AG04450 (cell line): ENCODE data around the gene ZFYVE28. TPM values are rescaled to one million over a fixed set of nuclear protein-coding genes. Genes with fewer than 3 reads are reported as not detected.

Source experiments
- CTCF ChIA-PET: fragments of 300-600, 350-600 bp; formaldehyde crosslinking; extraction: SDS; loops from one replicate; lab custom pipeline; 2022; ENCODE audit warnings: antibody characterized with exemption, inconsistent platforms; lab: Charles Lee
- POLR2A ChIA-PET: fragments of 350-600 bp; formaldehyde crosslinking; extraction: SDS; loops from one replicate; lab custom pipeline; 2021; ENCODE audit warnings: antibody characterized with exemption, inconsistent platforms; lab: Yijun Ruan, JAX
- DNase-seq: peaks from one replicate; pipeline ENCODE4 v3.0.0-alpha.2; 2011; ENCODE audit warnings: low read depth, low spot score
- H3K27ac ChIP-seq: one replicate; pipeline ENCODE4 v1.5.1; 2012; ENCODE audit warnings: low read depth, low read length, control low read depth
- H3K27me3 ChIP-seq: one replicate; pipeline ENCODE4 v1.6.0; 2012; ENCODE audit warnings: low read length; ENCODE audit not compliant: control insufficient read depth, insufficient read depth
- H3K4me3 ChIP-seq: 2 replicates; pipeline ENCODE4 v1.5.1; 2011; ENCODE audit warnings: mild to moderate bottlenecking, low read depth, low read length, control low read depth
- H3K9me3 ChIP-seq: 2 replicates; pipeline ENCODE4 v1.5.1; 2012; ENCODE audit warnings: low read length; ENCODE audit not compliant: control insufficient read depth, insufficient read depth
- polyA plus RNA-seq: library from polyadenylated mRNA; depleted of rRNA; stranded (reverse); fragments of >200 nt; gene quantifications from 2 replicates; pipeline ENCODE4 v1.2.3, GENCODE V29; 2011
- TF ChIP-seq, protein P1 (sequence below): IDR thresholded peaks from 2 replicates; pipeline ENCODE4 v1.5.1; 2011; ENCODE audit warnings: low read depth, low read length, control low read depth, inconsistent platforms

ZFYVE28 gene
- polyA plus RNA-seq, 1 experiment: 2.2 TPM

DNA sequence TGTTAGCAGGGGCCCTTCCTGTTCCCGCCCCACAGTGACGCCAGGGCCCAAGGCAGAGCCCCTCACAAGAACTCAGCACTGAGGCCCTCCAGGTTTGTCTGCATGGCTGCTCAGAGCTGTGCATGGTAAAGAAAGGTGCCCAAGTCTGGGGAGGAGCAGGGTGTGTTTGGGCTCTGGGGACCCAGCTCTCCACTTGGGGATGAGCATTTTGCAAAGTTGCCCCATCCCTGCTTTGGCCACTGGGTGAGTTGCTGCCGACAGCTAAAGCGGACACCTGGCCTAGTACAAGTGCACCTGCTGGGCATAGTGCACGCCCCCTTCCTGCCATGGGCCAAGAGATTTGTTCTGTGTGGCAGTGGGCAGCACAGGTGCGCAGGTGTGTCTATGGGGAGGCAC, 154.5 kb downstream of the ZFYVE28 start:
- TF ChIP-seq, protein P1, sequence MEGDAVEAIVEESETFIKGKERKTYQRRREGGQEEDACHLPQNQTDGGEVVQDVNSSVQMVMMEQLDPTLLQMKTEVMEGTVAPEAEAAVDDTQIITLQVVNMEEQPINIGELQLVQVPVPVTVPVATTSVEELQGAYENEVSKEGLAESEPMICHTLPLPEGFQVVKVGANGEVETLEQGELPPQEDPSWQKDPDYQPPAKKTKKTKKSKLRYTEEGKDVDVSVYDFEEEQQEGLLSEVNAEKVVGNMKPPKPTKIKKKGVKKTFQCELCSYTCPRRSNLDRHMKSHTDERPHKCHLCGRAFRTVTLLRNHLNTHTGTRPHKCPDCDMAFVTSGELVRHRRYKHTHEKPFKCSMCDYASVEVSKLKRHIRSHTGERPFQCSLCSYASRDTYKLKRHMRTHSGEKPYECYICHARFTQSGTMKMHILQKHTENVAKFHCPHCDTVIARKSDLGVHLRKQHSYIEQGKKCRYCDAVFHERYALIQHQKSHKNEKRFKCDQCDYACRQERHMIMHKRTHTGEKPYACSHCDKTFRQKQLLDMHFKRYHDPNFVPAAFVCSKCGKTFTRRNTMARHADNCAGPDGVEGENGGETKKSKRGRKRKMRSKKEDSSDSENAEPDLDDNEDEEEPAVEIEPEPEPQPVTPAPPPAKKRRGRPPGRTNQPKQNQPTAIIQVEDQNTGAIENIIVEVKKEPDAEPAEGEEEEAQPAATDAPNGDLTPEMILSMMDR: no peak
- POLR2A ChIA-PET: interaction anchor here (0.6 kb wide), 1 partner anchor 68 kb away, joined by 3 read pairs; no protein-coding TSS in a partner anchor
- Histone ChIP-seq H3K27ac (no peak overlapping the region), H3K27me3 (peaks cover 2% of the 10 kb centered on the region), H3K9me3 (no peaks in the 10 kb centered on the region; the same call in 1 of the 2 replicates), H3K4me3 (no peak overlapping the region)
- DNase-seq: no peak
- CTCF ChIA-PET: no interaction called here

DNA sequence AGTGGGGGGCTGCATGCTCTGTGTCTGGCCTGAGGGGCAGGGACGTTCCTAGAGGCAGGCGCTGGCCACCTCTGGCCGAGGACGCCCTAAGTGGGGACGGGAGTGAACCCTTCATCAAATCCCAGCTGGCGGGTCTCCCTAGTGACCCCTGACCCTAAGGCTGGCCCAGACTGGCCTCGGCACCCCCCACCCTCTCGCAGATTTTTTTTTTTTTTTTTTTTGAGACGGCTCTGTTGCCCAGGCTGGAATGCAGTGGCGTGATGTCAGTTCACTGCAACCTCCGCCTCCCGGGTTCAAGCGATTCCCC, 155.5 kb downstream of the ZFYVE28 start:
- DNase-seq: no peak
- H3K27ac ChIP-seq: peak overlapping the region; percentile 87
- TF ChIP-seq, protein P1: no peak
- ChIA-PET CTCF (interaction anchor here (0.7 kb wide), 1 partner anchor 252 kb away, joined by 6 read pairs; no protein-coding TSS in a partner anchor), POLR2A (interaction anchor here (0.7 to 1.5 kb wide), 7 partner anchors 9 to 469 kb away, joined by 3 to 9 read pairs (median 6); partner anchors contain the start of gene RNF4)
- peaks cover 2% of the 10 kb centered on the region for H3K27me3 ChIP-seq
- no peaks in the 10 kb centered on the region; the same call in 1 of the 2 replicates for H3K9me3 ChIP-seq
- peak overlapping the region; percentile 66 for H3K4me3 ChIP-seq

DNA sequence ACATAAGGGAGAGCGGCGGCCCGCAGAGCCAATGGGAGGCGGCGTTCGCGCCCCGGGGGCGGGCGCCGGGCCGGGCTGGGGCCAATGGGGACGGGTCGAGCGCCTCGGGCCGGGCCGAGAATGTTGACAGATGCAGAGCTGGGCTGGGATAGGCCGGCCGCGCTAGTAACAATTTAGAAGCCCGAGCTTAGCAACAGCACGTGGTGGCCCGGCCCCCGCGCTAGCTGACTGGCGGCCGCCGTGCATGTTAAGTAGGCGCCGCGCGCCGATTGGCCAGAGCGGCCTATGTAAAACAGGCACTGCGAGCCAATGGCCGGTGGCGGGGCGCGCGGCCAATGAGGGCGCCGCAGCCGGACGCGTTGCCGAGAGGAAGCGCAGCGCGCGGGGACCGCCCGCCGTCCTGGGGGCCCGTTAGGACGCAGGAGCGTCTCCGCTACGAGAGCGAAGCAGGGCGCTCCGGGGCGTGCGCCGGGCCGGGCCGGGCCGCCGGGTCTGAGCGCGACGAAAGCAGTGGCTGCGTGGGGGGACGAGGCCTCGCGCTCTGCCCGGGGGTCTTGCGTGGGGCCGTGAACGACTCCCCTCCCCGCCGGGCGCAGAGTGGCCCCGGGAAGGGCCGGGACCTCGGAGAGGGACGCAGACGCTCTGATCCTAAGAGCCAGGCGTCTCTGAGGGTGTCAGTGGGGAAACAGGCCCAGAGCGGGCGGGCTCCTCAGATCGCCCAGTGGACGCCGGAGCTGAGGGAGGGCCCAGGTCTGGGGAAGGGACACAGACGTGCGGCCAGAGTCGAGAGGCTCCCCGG, 156.1 kb downstream of the ZFYVE28 start:
- Histone ChIP-seq H3K27ac (peak overlapping the region; percentile 87), H3K4me3 (peak overlapping the region; percentile 66), H3K9me3 (no peaks in the 10 kb centered on the region; the same call in 1 of the 2 replicates), H3K27me3 (no peaks in the 10 kb centered on the region)
- ChIA-PET CTCF (no interaction called here), POLR2A (interaction anchor here (0.5 to 1.5 kb wide), 23 partner anchors 9 to 343 kb away, joined by 3 to 10 read pairs (median 4); partner anchors contain the start of genes HAUS3, POLN and RNF4)
- TF ChIP-seq, protein P1: no peak
- DNase-seq: peak; percentile 99

DNA sequence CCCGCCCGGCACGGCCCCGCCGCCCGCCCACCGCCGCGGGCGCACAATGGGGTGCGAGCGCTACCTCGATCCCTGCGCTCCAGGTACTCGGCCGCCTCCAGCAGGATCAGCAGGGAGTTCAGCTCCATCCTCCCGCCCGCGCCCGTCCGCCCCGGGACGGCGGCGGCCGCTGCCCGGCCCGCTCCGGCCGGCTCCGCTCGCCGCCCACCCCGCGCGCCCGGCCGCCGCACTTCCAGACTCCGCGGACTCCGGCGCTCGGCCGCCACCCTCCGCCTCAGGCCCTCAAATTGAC, 156.6 kb downstream of the ZFYVE28 start, which contains the start of gene MXD4:
Gene MXD4, minus strand, starts transcription at position 257 of the 292 bp plus-strand sequence. Its CDS starts 129 bp downstream, at position 128.
- CTCF ChIA-PET: no interaction called here

More for the DNA sequence above, 156.6 kb downstream of the ZFYVE28 start, which contains the start of gene MXD4:
- H3K27me3 ChIP-seq: no peaks in the 10 kb centered on the region
- POLR2A ChIA-PET: interaction anchor here (0.6 to 1.5 kb wide), 19 partner anchors 10 to 229 kb away, joined by 3 to 10 read pairs (median 4); partner anchors contain the start of genes HAUS3, POLN and RNF4
- TF ChIP-seq, protein P1: no peak
- H3K27ac ChIP-seq: peak within 1 kb of the TSS; percentile 87
- H3K9me3 ChIP-seq: no peaks in the 10 kb centered on the region; the same call in 1 of the 2 replicates
- H3K4me3 ChIP-seq: peak within 1 kb of the TSS; percentile 83
- no peak for DNase-seq
